ENCODE data around the gene RGS9.

The RGS9 gene

GRCh38 chr17:65265276-65265675 is 128.1 kb downstream of the RGS9 start:
- DNase-seq = no peak

- no peak for DNase-seq
Measured at GRCh38 chr17:65268832-65269231, 131.7 kb downstream of the RGS9 start.

GRCh38 chr17:65270499-65271253 is 133.5 kb downstream of the RGS9 start:
- DNase-seq = no peak

- no peak for DNase-seq
Measured at GRCh38 chr17:65271296-65271695, 134.1 kb downstream of the RGS9 start.

Measured in DMS79 (cell line).